GM12801 (cell line): Measurements from ENCODE around the gene VAV3.

Experiments
- CTCF ChIP-seq: IDR thresholded peaks from one replicate; pipeline ENCODE4 v1.5.1; 2011; ENCODE audit warnings: control low read depth; ENCODE audit not compliant: insufficient read length; ENCODE audit errors: extremely low read depth

The VAV3 gene

GRCh38 chr1:107547363-107548155 is 417.4 kb downstream of the VAV3 start:
- no peak for TF ChIP-seq CTCF

- no peak for TF ChIP-seq CTCF
Observed at GRCh38 chr1:107546576-107546975, 418.4 kb downstream of the VAV3 start.

- no peak for TF ChIP-seq CTCF
Observed at GRCh38 chr1:107545879-107546278, 419.1 kb downstream of the VAV3 start.

- TF ChIP-seq CTCF: no peak
Observed at GRCh38 chr1:107545056-107545577, 419.9 kb downstream of the VAV3 start.

GRCh38 chr1:107544285-107544684 is 420.7 kb downstream of the VAV3 start:
- no peak for TF ChIP-seq CTCF

- TF ChIP-seq CTCF: no peak
Observed at GRCh38 chr1:107541412-107541811, 423.6 kb downstream of the VAV3 start.

GRCh38 chr1:107538502-107538901 is 426.5 kb downstream of the VAV3 start:
- no peak for TF ChIP-seq CTCF
